ENCODE measurements around the gene CDX2.

DNA sequence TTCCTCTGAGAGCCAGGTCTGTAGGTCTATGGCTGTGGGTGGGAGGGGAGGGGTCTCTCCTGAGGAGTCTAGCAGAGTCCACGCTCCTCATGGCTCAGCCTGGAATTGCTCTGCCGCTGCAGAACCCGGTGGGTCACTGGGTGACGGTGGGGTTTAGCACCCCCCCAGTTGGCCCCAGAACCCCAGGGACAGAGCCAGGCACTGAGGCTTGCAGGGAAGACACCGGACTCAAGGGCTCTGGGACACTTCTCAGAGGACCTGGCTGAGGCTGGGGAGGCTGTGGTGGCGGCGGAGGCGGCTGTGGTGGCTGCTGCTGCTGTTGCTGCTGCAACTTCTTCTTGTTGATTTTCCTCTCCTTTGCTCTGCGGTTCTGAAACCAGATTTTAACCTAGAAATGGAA is 6.1 kb downstream of the CDX2 start:
- TF ChIP-seq, protein P1, sequence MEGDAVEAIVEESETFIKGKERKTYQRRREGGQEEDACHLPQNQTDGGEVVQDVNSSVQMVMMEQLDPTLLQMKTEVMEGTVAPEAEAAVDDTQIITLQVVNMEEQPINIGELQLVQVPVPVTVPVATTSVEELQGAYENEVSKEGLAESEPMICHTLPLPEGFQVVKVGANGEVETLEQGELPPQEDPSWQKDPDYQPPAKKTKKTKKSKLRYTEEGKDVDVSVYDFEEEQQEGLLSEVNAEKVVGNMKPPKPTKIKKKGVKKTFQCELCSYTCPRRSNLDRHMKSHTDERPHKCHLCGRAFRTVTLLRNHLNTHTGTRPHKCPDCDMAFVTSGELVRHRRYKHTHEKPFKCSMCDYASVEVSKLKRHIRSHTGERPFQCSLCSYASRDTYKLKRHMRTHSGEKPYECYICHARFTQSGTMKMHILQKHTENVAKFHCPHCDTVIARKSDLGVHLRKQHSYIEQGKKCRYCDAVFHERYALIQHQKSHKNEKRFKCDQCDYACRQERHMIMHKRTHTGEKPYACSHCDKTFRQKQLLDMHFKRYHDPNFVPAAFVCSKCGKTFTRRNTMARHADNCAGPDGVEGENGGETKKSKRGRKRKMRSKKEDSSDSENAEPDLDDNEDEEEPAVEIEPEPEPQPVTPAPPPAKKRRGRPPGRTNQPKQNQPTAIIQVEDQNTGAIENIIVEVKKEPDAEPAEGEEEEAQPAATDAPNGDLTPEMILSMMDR (IDR thresholded peaks at IDR 0.05 in 2 of 3, conservative IDR thresholded peaks at IDR 0.05 in 1 of 3; ENCODE audit: control insufficient read depth in 2 of 3, extremely low read depth in 1 of 3, insufficient read depth in 1 of 3, low read depth in 3 of 3, low read length in 3 of 3), result no peak
- TF ChIP-seq ESRRA (IDR thresholded peaks at IDR 0.05; ENCODE audit: low read length) (no peak), JUNB (IDR thresholded peaks at IDR 0.05) (no peak), CREB1 (IDR thresholded peaks at IDR 0.05; ENCODE audit: low read depth) (no peak), POLR2AphosphoS5 (IDR thresholded peaks at IDR 0.05; ENCODE audit: low read length) (no peak), ZNF384 (IDR thresholded peaks at IDR 0.05; ENCODE audit: borderline replicate concordance, low read depth, low read length) (no peak), POLR2AphosphoS2 (IDR thresholded peaks at IDR 0.05; ENCODE audit: low read depth, low read length) (no peak), SUZ12 (IDR thresholded peaks at IDR 0.05; ENCODE audit: unreplicated experiment) (no peak)

All from GM12878 (cell line).